GM18526 (cell line): ENCODE measurements around the gene LGR4.

Source experiments
- POLR2A ChIP-seq: IDR thresholded peaks from 3 replicates; pipeline ENCODE4 v1.6.1; 2011; ENCODE audit not compliant: insufficient read length; ENCODE audit errors: extremely low read depth

LGR4 gene

DNA sequence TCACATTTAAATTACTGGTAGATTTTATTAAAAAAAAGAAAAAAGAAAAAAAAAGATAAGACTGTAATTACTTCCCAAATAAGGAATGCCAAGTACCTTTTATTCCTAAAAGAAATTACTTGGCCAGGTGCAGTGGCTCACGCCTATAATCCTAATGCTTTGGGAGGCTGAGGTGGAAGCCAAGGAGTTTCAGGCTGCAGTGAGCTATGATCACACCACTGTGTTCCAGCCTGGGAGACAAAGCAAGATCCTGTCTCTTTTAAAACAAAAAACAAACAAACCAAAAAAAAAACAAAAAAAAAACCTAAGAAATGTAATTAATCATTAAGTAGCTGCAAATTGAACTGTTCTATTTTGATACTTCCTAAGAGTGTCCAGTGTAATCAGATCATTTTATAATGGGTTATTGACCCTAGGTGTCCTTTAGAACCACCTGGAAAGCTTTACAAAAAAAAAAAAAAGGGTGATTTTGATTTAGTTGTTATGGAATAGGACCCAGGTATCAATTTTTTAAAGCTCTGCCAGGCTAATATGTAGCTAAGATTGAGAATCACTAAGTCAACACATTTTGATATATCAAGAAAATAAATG is 23.2 kb upstream of the LGR4 start:
- no peak for TF ChIP-seq POLR2A

DNA sequence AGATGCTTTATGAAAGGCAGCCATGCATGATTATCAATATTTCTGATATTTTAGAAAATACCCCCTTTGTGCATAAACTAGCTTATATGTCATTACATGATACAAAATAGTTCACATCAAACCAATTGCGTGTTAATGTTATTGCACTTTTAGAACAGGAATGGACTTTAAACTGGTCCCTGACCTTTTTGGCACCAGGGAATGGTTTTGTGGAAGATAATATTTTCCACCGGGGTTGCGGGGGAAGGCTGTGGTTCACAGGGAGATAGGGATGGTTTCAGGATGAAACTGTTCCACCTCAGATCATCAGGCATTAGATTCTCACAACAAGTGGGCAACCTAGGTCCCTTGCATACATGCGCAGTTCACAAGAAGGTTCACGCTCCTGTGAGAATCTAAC is 16.5 kb upstream of the LGR4 start:
- TF ChIP-seq POLR2A: no peak

DNA sequence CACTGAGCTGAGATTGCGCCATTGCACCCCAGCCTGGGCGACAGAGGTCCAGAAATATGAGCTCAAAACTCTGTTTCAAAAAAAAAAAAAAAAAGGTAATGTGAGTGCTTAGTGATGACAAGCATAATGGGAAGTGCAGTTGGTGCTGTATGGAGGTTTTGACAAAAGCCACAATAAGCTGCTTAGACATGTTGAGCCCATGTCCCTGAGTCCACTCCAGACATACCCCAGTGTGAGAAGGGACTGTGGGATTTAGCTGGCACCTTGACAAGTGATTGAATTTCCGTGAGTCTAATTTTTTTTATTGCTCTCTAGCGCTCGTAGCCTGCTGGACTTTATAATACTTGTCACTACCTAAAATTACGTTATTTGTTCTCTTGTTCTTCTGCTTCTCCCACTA is 15.1 kb upstream of the LGR4 start:
- TF ChIP-seq POLR2A: no peak

DNA sequence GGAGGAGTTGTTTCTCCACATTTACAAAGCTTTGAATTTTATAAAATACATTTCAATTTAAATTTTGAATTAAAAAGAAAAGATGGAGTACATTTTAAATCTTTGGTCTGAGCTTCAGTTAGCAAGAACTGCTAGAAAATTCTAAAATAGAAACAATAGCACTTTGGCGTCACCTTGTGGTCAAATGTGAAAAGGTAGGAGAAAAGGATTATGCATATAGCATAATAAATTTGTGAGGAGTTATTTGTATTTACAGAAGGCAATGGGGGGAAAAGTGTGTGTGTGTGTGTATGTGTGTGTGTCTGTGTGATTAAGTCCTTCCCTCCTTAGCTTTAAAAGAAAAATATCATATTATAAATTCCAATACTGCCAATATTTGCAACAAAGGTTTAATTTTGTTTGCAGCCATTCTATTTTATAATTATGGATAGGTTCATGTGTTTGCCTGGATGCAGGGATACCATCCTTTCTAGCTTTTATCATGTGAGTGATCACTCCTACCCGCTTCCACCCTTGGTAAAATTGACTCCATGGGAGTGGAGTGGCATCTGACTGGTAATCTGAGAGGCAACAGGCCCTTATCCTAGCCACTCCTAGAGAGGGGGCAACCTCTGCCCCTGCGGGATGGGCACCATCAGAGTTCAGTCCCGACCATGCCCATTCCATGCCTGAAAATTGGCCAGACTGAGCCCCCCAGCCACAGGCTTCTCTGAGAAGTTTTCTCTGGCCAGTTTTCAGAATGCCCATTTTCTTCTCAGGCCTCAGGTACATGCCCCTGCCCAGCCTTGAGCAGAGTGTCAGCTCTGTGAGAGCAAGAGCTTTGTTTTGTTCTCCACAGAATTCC is 13.6 kb upstream of the LGR4 start:
- TF ChIP-seq POLR2A: no peak

DNA sequence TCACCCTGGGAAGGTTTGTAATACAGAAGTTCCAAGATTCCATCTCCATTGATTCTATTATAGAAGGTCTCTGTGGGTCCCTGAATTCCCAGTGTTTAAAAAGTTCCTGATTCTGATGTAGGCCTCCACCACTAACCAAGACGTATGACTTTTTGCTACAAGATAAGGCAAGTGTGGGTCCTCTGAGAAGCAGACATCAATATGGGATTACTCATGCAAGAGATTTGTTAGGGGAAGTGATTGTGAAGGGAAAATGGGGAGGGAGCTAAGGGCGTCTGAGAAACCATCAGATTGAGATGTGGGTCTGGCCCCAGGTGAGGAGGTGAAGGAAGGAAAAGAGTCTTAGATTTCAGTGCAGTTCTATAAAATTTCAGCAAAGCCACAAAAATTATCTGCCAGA is 10.2 kb upstream of the LGR4 start:
- no peak for TF ChIP-seq POLR2A

DNA sequence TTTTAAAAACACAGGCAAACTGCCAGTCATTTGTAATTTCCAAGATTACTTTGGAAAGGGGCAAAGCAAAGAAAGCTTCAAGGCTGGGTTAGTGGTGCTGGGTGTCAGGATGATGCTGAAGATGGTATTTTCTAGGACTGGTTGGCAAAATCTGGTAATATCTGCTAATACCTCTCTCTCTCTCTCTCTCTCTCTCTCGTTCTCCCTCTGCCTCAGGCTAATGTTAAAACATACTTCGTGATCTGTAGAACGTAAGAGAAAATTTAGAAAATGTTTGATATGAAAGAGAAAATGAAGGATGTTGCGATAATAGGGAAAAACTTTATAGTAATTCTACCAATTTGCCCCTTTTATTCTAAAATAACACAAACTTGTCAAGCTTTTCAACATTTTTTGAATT is 9.4 kb upstream of the LGR4 start:
- no peak for TF ChIP-seq POLR2A

DNA sequence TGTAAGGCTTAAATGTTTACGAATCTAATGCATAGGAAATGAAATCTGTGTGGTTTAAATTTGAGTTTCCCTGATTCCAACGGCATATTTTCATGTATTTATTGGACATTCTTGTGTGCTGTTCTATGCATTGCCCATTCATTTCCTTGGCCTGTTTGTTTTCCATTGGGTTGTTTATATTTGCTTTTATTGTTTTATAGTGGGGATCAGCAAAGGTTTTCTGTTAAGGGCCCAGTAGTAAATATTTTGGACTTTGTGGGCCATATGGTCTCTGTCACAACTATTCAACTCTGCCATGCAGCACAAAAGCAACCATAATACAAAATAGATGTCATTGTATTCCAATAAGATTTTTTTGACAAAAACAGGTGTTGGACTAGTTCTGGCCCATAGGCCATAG is 5.2 kb upstream of the LGR4 start:
- TF ChIP-seq POLR2A: no peak

DNA sequence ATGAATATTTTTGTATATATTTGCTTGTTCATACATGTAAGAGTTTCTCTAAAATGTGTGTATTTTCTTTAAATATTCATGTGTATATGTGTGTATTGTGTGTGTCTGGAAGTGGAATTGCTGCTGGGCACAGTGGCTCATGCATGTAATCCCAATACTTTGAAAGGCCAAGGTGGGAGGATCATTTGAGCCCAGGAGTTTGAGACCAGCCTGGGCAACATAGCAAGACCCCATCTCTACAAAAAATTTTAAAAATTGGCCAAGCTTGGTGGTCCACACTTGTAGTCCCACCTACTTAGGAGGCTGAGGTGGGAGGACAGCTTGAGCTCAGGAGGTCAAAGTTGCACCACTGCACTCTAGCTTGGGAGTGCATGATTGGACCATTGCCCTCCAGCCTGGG is 4.7 kb upstream of the LGR4 start:
- no peak for TF ChIP-seq POLR2A

DNA sequence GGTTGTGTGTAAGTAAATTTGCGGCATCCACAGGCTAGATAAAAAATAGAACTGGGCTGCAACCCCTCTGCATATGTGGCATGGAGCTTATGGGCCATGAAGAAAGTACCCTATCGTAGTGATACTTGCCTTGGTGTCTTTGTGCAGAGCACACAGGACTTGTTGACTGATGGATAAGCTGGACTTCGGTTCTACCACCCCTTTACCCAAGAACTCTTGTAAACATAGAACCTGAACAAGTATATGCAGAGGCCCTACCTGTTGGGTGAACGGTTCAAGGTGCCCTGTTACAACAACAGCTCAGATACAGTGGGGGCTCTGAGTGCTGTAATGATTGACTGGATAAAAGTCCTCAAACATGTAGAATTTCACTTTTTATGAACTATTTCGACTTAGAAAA is 3.0 kb upstream of the LGR4 start:
- TF ChIP-seq POLR2A: no peak

DNA sequence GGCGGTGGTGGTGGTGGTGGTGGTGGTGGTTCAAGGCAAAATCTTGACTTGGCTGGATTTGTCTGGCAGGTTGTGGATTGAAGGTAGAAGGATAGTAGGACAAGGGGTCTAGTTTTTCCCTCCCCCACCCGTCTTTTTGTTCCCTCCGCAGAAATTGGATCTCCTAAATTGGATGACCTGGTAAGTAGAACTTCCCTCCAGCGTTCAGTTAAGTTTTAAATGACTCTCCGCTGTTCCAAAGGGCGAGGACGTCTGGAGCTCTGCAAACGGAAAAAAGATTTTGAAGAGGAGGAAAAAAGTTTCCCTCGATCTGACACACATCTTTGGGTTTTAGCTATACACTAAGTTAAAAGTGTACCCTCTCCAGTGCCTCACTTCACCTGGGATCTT is 422 bp upstream of the LGR4 start:
- TF ChIP-seq POLR2A: no peak

DNA sequence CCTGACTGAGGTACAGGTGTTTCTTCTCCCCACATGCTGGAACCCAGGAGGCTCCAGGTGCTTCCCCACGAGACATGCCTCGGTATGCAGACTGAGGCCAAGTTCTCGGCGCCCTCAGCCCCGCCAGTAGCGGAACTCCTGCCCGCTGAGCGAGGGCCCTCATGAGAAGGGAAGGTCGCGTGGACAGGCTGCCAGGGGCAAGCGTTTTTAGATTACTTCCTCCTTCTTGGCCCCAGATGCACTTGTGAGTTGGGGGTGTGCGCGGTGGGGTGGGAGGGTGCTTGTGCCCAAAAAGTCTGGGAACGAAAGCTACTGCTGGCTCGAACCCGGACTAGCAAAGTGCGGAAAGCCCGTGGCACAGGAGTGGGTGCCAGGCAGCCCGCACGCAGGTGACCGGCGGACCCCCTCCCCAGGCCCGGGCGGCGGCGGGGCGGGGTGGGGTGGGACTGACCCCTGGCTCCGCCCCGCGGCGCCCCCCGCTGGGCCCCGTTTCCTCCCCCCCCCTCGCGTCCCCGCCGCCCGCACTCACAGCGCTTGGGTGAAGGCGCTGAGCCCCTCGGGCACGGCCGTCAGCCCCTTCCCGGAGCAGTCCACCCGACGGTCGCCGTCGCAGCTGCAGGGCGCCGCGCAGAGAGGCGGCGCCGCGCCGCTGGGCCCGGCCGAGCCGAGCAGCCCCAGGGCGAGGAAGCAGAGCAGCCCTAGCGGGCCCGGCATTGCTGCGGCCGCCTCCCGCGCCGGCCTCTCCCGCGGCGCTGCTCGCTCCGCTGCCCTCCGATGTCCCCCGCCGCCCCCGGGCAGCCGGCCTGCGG is 797 bp downstream of the LGR4 start:
- TF ChIP-seq POLR2A: no peak

DNA sequence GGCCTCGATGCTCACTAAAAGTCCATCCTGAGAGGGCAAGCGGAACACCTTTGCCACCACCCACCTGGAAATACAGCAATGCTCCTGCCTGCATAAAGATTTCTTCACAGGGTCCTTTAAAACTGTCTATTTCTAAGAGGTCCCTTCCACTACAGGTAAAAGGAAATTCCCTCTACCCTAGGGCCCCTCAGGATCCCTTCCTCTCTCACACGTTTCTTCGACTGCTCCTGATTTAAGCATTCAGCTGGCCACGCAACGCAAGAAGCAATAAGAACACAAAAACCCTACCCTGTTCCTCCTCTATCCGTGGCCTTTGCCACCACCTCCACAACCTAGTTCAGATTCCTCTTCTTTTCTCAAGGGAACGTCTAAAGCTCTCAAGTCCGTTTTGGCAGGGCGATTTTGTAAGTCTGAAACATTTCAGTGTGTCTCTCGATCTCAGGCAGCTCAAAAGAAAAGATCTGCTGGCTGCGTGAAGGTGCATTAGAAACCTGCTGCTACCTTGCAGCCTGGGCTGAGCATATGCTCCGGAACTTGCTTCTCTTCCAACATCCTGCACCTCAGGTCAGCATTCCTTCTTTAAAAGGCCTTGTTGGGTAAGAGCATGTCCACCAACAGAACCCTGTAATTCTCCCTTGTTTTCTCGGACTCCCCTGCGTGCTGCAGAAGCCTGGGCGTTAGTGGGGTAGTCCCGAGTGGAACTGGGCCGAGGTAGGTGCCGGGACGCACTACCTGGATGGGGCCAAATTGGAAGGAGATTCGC is 1.6 kb downstream of the LGR4 start:
- no peak for TF ChIP-seq POLR2A

DNA sequence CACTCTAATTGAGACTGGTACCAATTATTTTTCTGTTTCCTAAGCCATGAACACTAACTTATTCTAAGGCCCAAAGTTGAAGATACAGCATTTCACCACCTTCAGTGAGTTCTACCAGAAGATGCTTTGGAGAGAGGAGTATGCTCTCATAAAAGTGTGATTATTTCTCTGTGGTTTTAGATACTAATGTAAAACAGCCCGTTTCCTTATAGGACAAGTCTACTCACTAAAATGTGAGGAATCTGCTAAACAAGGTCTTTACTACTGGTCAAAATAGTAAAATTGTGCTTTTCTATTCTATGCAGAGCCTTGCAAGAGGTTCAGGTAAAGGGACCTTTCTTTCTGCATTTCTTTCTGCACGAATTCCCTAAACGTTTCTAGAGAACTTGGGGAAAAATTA is 2.4 kb downstream of the LGR4 start:
- TF ChIP-seq POLR2A: no peak

DNA sequence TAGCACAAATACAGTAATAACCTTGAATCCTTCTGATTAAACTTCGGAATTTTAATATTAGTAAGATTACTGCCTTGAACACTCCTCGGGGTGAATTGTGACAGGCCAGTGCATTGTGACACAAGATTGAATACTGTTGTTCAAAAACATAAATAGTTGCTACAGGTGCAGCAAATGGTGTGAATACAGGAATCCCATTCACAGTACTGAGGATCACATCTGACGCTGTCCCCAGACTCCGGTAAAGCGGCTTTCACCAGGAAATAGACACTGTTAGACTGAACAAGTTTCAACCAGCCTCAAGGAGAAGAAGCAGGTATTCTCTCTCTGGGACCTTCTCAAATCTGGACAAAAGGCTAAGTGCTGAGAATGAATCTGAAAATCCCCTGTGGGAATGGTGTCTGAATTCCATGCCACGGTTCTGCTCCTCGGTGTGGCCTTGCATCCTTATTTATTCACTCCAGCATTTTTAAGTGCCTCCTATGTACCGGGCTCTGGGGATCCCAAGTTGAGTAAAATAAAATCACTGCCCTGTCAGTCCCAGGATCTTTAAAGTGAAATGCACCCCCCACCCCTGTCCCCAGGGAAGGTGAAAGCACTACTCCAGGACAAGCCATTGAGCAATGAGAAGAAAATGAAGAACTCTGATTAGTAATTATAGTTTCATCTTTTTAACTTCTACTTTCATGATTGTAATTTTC is 3.4 kb downstream of the LGR4 start:
- no peak for TF ChIP-seq POLR2A
